A673 (cell line): ENCODE measurements around the gene HLA-DQA1. TPM values are rescaled to one million over a fixed set of nuclear protein-coding genes. Genes with fewer than 3 reads are reported as not detected.

Experiments used
- BruUV-seq: library from RNA; stranded (reverse); fragments of 400-500 nt; replicated peaks from 2 replicates; lab custom pipeline; 2021; lab: Mats Ljungman, UMichigan
- CTCF ChIA-PET: fragments of 300-600 bp; sonication (Branson Sonifier 250); formaldehyde crosslinking; loops from one replicate; lab custom pipeline; 2022; ENCODE audit warnings: antibody characterized with exemption; lab: Charles Lee
- POLR2A ChIA-PET: fragments of 300-600 bp; sonication (Branson Sonifier 250); formaldehyde crosslinking; loops from one replicate; lab custom pipeline; 2022; ENCODE audit warnings: antibody characterized with exemption; ENCODE audit not compliant: low non-redundant PET; lab: Charles Lee
- DNase-seq: peaks from one replicate; pipeline ENCODE4 v3.0.0-alpha.2; 2015; ENCODE audit warnings: low spot score
- H3K27ac ChIP-seq: fragments of 200-600 bp; sonication (generic); 2 replicates; pipeline ENCODE4 v1.5.1; 2016; ENCODE audit warnings: mixed run types, low read depth, mild to moderate bottlenecking, mixed read lengths, antibody characterized with exemption, low read length; ENCODE audit not compliant: poor library complexity, severe bottlenecking
- H3K27me3 ChIP-seq: fragments of 200-600 bp; sonication (generic); replicated peaks from 2 replicates; pipeline ENCODE4 v1.6.1; 2017; ENCODE audit warnings: mixed run types, low read depth, mild to moderate bottlenecking, mixed read lengths, antibody characterized with exemption, low read length; ENCODE audit not compliant: insufficient read depth, poor library complexity
- H3K36me3 ChIP-seq: fragments of 200-600 bp; sonication (generic); 2 replicates; pipeline ENCODE4 v1.6.1; 2016; ENCODE audit warnings: mixed run types, mild to moderate bottlenecking, mixed read lengths, antibody characterized with exemption, low read length; ENCODE audit not compliant: insufficient read depth, poor library complexity, severe bottlenecking
- H3K4me1 ChIP-seq: fragments of 200-600 bp; sonication (generic); 2 replicates; pipeline ENCODE4 v1.6.1; 2017; ENCODE audit warnings: mixed run types, mild to moderate bottlenecking, mixed read lengths, antibody characterized with exemption, low read length; ENCODE audit not compliant: insufficient read depth, poor library complexity, severe bottlenecking
- H3K4me3 ChIP-seq: fragments of 200-600 bp; sonication (generic); 2 replicates; pipeline ENCODE4 v1.5.1; 2016; ENCODE audit warnings: low read depth, mixed run types, mild to moderate bottlenecking, mixed read lengths, low read length; ENCODE audit not compliant: poor library complexity, severe bottlenecking
- H3K9me3 ChIP-seq: fragments of 200-600 bp; sonication (generic); 2 replicates; pipeline ENCODE4 v1.6.1; 2016; ENCODE audit warnings: mixed run types, low read depth, mild to moderate bottlenecking, mixed read lengths, antibody characterized with exemption, low read length; ENCODE audit not compliant: poor library complexity, severe bottlenecking
- EZH2 ChIP-seq: fragments of 200-600 bp; sonication (generic); IDR thresholded peaks from 2 replicates; pipeline ENCODE4 v1.6.1; 2017; ENCODE audit warnings: borderline replicate concordance, low read depth, mild to moderate bottlenecking, mixed read lengths, antibody characterized with exemption, low read length; ENCODE audit not compliant: poor library complexity, severe bottlenecking
- intact Hi-C: fragments of 100-400 bp; cut with micrococcal nuclease; formaldehyde crosslinking; loops from one replicate; pipeline ENCODE4 v1.10.0; 2022; ENCODE audit not compliant: unreplicated experiment
- total RNA-seq: library from RNA; stranded (reverse); gene quantifications from 2 replicates; pipeline ENCODE4 v1.2.3, GENCODE V29; 2021
- TF ChIP-seq, protein P1 (sequence below): fragments of 300-800, 200-600 bp; sonication (generic); conservative IDR thresholded peaks from 2 replicates; pipeline ENCODE4 v1.5.1; 2017; ENCODE audit warnings: low read depth, mild to moderate bottlenecking, antibody characterized with exemption, low read length, moderate library complexity, mixed read lengths

HLA-DQA1 gene
- total RNA-seq, 1 experiment from 2014 or later: not detected

DNA sequence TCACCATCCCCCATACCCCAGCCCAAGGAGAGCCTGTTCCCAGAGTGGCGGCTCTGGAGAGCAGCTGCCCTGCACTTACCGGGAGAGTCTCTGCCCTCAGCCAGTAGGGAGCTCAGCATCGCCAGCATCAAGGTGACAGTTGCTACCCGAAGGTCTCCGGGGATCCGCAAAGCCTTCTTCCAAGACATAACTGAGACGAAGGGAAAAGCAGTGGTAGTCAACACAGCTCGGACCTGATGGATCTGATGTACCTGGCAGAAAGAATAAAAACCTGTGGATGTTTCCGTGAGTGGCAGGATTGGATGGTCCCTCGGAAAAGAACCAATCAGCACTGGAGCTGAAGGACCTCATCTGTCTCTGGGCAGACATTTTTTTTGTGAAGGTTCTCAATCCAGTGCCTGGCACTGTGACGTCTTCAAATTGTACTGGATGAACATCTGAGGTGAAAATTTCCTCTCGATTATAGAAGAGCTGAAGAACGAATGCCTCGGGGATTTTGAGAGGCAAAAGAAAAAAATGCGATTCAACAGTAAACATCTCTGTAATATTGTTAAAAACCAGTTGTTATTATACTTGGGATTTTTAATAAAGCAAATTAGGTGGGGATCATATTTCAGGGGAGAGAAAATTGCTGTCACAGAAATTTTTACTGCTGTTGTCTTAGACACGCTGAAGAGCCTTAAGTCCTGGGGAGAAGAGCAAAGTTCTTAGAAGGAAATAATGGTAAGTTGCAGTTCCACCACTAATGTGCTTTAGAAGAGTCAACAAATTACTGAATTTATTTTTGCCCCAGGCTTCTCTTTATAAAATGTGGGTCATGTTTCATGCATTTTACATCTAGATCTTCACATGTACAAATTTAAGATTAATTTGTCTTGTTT is 29.5 kb downstream of the HLA-DQA1 start, which contains the start of gene HLA-DQB1:
HLA-DQB1 (minus strand) TSS at position 238 of the 881 bp plus-strand sequence; CDS start at position 188, 50 bp downstream.
- Histone ChIP-seq H3K27me3 (peaks cover 50% of the 10 kb centered on the region), H3K36me3 (no peaks in the 10 kb centered on the region), H3K4me3 (no peak within 1 kb of the TSS), H3K27ac (no peak within 1 kb of the TSS), H3K9me3 (no peaks in the 10 kb centered on the region), H3K4me1 (no peaks in the 10 kb centered on the region)
- DNase-seq: peak; percentile 34
- intact Hi-C loops: no loop called here
- CTCF ChIA-PET: no interaction called here
- BruUV-seq: no TSS peak
- TF ChIP-seq, protein P1, sequence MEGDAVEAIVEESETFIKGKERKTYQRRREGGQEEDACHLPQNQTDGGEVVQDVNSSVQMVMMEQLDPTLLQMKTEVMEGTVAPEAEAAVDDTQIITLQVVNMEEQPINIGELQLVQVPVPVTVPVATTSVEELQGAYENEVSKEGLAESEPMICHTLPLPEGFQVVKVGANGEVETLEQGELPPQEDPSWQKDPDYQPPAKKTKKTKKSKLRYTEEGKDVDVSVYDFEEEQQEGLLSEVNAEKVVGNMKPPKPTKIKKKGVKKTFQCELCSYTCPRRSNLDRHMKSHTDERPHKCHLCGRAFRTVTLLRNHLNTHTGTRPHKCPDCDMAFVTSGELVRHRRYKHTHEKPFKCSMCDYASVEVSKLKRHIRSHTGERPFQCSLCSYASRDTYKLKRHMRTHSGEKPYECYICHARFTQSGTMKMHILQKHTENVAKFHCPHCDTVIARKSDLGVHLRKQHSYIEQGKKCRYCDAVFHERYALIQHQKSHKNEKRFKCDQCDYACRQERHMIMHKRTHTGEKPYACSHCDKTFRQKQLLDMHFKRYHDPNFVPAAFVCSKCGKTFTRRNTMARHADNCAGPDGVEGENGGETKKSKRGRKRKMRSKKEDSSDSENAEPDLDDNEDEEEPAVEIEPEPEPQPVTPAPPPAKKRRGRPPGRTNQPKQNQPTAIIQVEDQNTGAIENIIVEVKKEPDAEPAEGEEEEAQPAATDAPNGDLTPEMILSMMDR: no peak
- TF ChIP-seq EZH2: no peak
- POLR2A ChIA-PET: no interaction called here

DNA sequence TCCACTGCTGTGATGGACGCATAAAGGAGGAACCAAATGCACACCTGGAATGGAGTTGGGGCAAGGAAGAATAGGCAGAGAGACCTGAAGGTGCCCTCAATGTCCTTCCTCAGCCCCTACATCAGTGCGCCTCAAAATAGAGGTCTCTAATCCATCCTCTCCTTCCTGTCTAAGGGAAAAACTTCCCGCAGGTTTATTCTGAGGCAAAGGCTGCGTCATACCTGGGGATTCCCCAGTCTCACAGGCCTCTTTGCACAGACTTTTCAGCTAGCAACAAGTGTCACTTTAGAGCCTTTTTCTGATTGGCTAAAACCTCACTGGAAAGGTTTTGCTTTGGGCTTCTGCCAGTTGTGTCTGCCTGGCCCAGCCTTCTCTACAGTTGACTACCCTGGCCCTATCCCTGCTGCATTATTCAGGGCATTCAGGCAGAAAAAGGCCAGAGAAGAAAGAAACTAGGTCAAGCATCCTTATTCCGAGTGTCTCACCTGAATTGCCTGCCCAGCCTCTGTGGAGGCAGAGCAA is 31.1 kb downstream of the HLA-DQA1 start:
- intact Hi-C loops: no loop called here
- BruUV-seq: no TSS peak
- Histone ChIP-seq H3K27ac (no peak overlapping the region), H3K36me3 (no peaks in the 10 kb centered on the region), H3K4me1 (no peaks in the 10 kb centered on the region), H3K4me3 (no peak overlapping the region), H3K27me3 (peaks cover 50% of the 10 kb centered on the region), H3K9me3 (no peaks in the 10 kb centered on the region)
- POLR2A ChIA-PET: no interaction called here
- CTCF ChIA-PET: no interaction called here
- TF ChIP-seq, protein P1: no peak
- no peak for TF ChIP-seq EZH2
- DNase-seq: no peak

DNA sequence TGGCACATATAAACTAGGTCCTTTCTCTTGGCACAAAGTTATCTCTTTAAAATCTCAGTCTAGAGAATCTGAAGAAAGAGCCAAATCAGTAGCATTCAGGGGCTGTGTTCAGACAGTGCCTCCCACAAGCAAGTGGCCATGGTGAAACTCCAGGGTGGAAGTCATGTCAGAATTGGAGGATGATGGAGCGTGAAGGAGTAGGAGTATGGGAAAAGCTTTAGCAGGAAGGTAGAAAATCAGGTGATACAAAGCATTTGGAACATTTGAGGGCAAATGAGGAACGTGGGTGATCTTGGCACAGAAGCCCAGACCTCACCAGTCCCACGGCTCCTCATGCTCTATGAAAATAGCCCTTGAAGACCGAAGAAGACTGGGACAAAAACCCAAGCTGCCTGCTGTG is 32.0 kb downstream of the HLA-DQA1 start:
- TF ChIP-seq, protein P1: no peak
- TF ChIP-seq EZH2: no peak
- ChIA-PET CTCF (no interaction called here), POLR2A (no interaction called here)
- H3K9me3 ChIP-seq: no peaks in the 10 kb centered on the region
- BruUV-seq: no TSS peak
- no peaks in the 10 kb centered on the region for H3K36me3 ChIP-seq
- no peak overlapping the region for H3K4me3 ChIP-seq
- intact Hi-C loops: no loop called here
- H3K27me3 ChIP-seq: peaks cover 40% of the 10 kb centered on the region
- no peak for DNase-seq
- H3K27ac ChIP-seq: no peak overlapping the region
- H3K4me1 ChIP-seq: no peaks in the 10 kb centered on the region
